Measurements from ENCODE around the gene RPL26.
A peak's percentile ranks its signal among the peaks of the same experiment; 100 is the strongest.

Gene RPL26

GRCh38 chr17:8393470-8394231 is 10.7 kb upstream of the RPL26 start:
- Histone ChIP-seq H3K4me3 (ENCODE audit: low read length) (no peak overlapping the region), H3K9me3 (ENCODE audit: insufficient read depth, low read depth, low read length) (no peaks in the 10 kb centered on the region), H3K36me3 (ENCODE audit: insufficient read depth, low read depth, low read length) (no peaks in the 10 kb centered on the region), H3K27ac (ENCODE audit: low read length) (no peak overlapping the region), H3K27me3 (ENCODE audit: insufficient read depth, low read length) (peaks cover 12% of the 10 kb centered on the region), H3K4me1 (ENCODE audit: insufficient read depth, low read length) (peaks cover 6% of the 10 kb centered on the region; the same call in 1 of the 2 replicates), H3K9ac (ENCODE audit: low read depth, low read length) (no peak overlapping the region)

- H3K9ac ChIP-seq (ENCODE audit: low read depth, low read length) = no peak overlapping the region
- peaks cover 12% of the 10 kb centered on the region for H3K27me3 ChIP-seq (ENCODE audit: insufficient read depth, low read length)
- H3K4me3 ChIP-seq (ENCODE audit: low read length) = no peak overlapping the region
- H3K27ac ChIP-seq (ENCODE audit: low read length) = no peak overlapping the region
- H3K36me3 ChIP-seq (ENCODE audit: insufficient read depth, low read depth, low read length) = no peaks in the 10 kb centered on the region
- H3K9me3 ChIP-seq (ENCODE audit: insufficient read depth, low read depth, low read length) = no peaks in the 10 kb centered on the region
- peaks cover 6% of the 10 kb centered on the region; the same call in 1 of the 2 replicates for H3K4me1 ChIP-seq (ENCODE audit: insufficient read depth, low read length)
Measured at GRCh38 chr17:8392674-8393469, 9.9 kb upstream of the RPL26 start.

GRCh38 chr17:8392274-8392673 is 9.3 kb upstream of the RPL26 start:
- no peaks in the 10 kb centered on the region for H3K9me3 ChIP-seq (ENCODE audit: insufficient read depth, low read depth, low read length)
- no peaks in the 10 kb centered on the region for H3K36me3 ChIP-seq (ENCODE audit: insufficient read depth, low read depth, low read length)
- H3K9ac ChIP-seq (ENCODE audit: low read depth, low read length) = no peak overlapping the region
- H3K27me3 ChIP-seq (ENCODE audit: insufficient read depth, low read length) = peaks cover 12% of the 10 kb centered on the region
- no peak overlapping the region for H3K4me3 ChIP-seq (ENCODE audit: low read length)
- H3K4me1 ChIP-seq (ENCODE audit: insufficient read depth, low read length) = peaks cover 6% of the 10 kb centered on the region; the same call in 1 of the 2 replicates
- no peak overlapping the region for H3K27ac ChIP-seq (ENCODE audit: low read length)

- no peak overlapping the region for H3K27ac ChIP-seq (ENCODE audit: low read length)
- peaks cover 12% of the 10 kb centered on the region for H3K27me3 ChIP-seq (ENCODE audit: insufficient read depth, low read length)
- no peak overlapping the region for H3K4me3 ChIP-seq (ENCODE audit: low read length)
- no peak overlapping the region for H3K9ac ChIP-seq (ENCODE audit: low read depth, low read length)
- H3K4me1 ChIP-seq (ENCODE audit: insufficient read depth, low read length) = peaks cover 6% of the 10 kb centered on the region; the same call in 1 of the 2 replicates
- H3K9me3 ChIP-seq (ENCODE audit: insufficient read depth, low read depth, low read length) = no peaks in the 10 kb centered on the region
- no peaks in the 10 kb centered on the region for H3K36me3 ChIP-seq (ENCODE audit: insufficient read depth, low read depth, low read length)
Measured at GRCh38 chr17:8391711-8392110, 8.7 kb upstream of the RPL26 start.

GRCh38 chr17:8387914-8388651 is 5.1 kb upstream of the RPL26 start:
- Histone ChIP-seq H3K4me3 (ENCODE audit: low read length) (no peak overlapping the region), H3K27ac (ENCODE audit: low read length) (no peak overlapping the region), H3K36me3 (ENCODE audit: insufficient read depth, low read depth, low read length) (no peaks in the 10 kb centered on the region), H3K4me1 (ENCODE audit: insufficient read depth, low read length) (peaks cover 7% of the 10 kb centered on the region; the same call in 1 of the 2 replicates), H3K9ac (ENCODE audit: low read depth, low read length) (no peak overlapping the region), H3K9me3 (ENCODE audit: insufficient read depth, low read depth, low read length) (no peaks in the 10 kb centered on the region), H3K27me3 (ENCODE audit: insufficient read depth, low read length) (no peaks in the 10 kb centered on the region)

- Histone ChIP-seq H3K4me3 (ENCODE audit: low read length) (no peak overlapping the region), H3K27ac (ENCODE audit: low read length) (no peak overlapping the region), H3K9me3 (ENCODE audit: insufficient read depth, low read depth, low read length) (no peaks in the 10 kb centered on the region), H3K36me3 (ENCODE audit: insufficient read depth, low read depth, low read length) (peaks cover 8% of the 10 kb centered on the region; the same call in 1 of the 2 replicates), H3K4me1 (ENCODE audit: insufficient read depth, low read length) (peaks cover 7% of the 10 kb centered on the region; the same call in 1 of the 2 replicates), H3K27me3 (ENCODE audit: insufficient read depth, low read length) (no peaks in the 10 kb centered on the region), H3K9ac (ENCODE audit: low read depth, low read length) (no peak overlapping the region)
Measured at GRCh38 chr17:8386841-8387240, 3.8 kb upstream of the RPL26 start.

- Histone ChIP-seq H3K9me3 (ENCODE audit: insufficient read depth, low read depth, low read length) (no peaks in the 10 kb centered on the region), H3K9ac (ENCODE audit: low read depth, low read length) (peak overlapping the region; percentile 32), H3K4me1 (ENCODE audit: insufficient read depth, low read length) (peaks cover 17% of the 10 kb centered on the region), H3K27me3 (ENCODE audit: insufficient read depth, low read length) (no peaks in the 10 kb centered on the region), H3K27ac (ENCODE audit: low read length) (no peak overlapping the region), H3K36me3 (ENCODE audit: insufficient read depth, low read depth, low read length) (peaks cover 28% of the 10 kb centered on the region), H3K4me3 (ENCODE audit: low read length) (peak overlapping the region; percentile 88)
Measured at GRCh38 chr17:8384801-8385378, 1.9 kb upstream of the RPL26 start.

- Histone ChIP-seq H3K27ac (ENCODE audit: low read length) (peak overlapping the region; percentile 94), H3K9ac (ENCODE audit: low read depth, low read length) (peak overlapping the region; percentile 98), H3K27me3 (ENCODE audit: insufficient read depth, low read length) (no peaks in the 10 kb centered on the region), H3K4me1 (ENCODE audit: insufficient read depth, low read length) (peaks cover 18% of the 10 kb centered on the region), H3K4me3 (ENCODE audit: low read length) (peak overlapping the region; percentile 88), H3K9me3 (ENCODE audit: insufficient read depth, low read depth, low read length) (no peaks in the 10 kb centered on the region), H3K36me3 (ENCODE audit: insufficient read depth, low read depth, low read length) (peaks cover 49% of the 10 kb centered on the region)
Measured at GRCh38 chr17:8382880-8383142, 182 bp downstream of the RPL26 start.

- Histone ChIP-seq H3K4me3 (ENCODE audit: low read length) (peak overlapping the region; percentile 88), H3K27ac (ENCODE audit: low read length) (peak overlapping the region; percentile 94), H3K9me3 (ENCODE audit: insufficient read depth, low read depth, low read length) (no peaks in the 10 kb centered on the region), H3K27me3 (ENCODE audit: insufficient read depth, low read length) (no peaks in the 10 kb centered on the region), H3K4me1 (ENCODE audit: insufficient read depth, low read length) (peaks cover 18% of the 10 kb centered on the region), H3K36me3 (ENCODE audit: insufficient read depth, low read depth, low read length) (peaks cover 54% of the 10 kb centered on the region), H3K9ac (ENCODE audit: low read depth, low read length) (peak overlapping the region; percentile 98)
Measured at GRCh38 chr17:8382052-8382879, 727 bp downstream of the RPL26 start.

GRCh38 chr17:8380049-8380448 is 2.9 kb downstream of the RPL26 start:
- peaks cover 60% of the 10 kb centered on the region for H3K36me3 ChIP-seq (ENCODE audit: insufficient read depth, low read depth, low read length)
- peak overlapping the region; percentile 98; the same call in 1 of the 2 replicates for H3K9ac ChIP-seq (ENCODE audit: low read depth, low read length)
- no peak overlapping the region for H3K27ac ChIP-seq (ENCODE audit: low read length)
- H3K9me3 ChIP-seq (ENCODE audit: insufficient read depth, low read depth, low read length) = no peaks in the 10 kb centered on the region
- no peaks in the 10 kb centered on the region for H3K27me3 ChIP-seq (ENCODE audit: insufficient read depth, low read length)
- peak overlapping the region; percentile 88; the same call in 1 of the 2 replicates for H3K4me3 ChIP-seq (ENCODE audit: low read length)
- H3K4me1 ChIP-seq (ENCODE audit: insufficient read depth, low read length) = peaks cover 18% of the 10 kb centered on the region; the same call in 1 of the 2 replicates

All from iPS-20b (cell line).